OCI-LY3 (cell line): Measurements from ENCODE around the gene CDH23.

Experiments used
- H2AFZ ChIP-seq: fragments of 200-600, 300-600 bp; shearing (Covaris generic); 2 replicates; pipeline ENCODE4 v1.6.0; 2014; ENCODE audit warnings: antibody characterized with exemption, low read depth, low read length
- H3K27ac ChIP-seq: fragments of 200-600, 300-600 bp; sonication (generic); 2 replicates; pipeline ENCODE4 v1.5.1; 2014; ENCODE audit warnings: mild to moderate bottlenecking, low read length, moderate library complexity, mixed read lengths
- H3K27me3 ChIP-seq: fragments of 200-600, 300-600 bp; sonication (generic); 2 replicates; pipeline ENCODE4 v1.6.1; 2014; ENCODE audit warnings: low read depth, low read length, mixed read lengths
- H3K36me3 ChIP-seq: fragments of 200-600, 300-600 bp; sonication (generic); replicated peaks from 2 replicates; pipeline ENCODE3; 2014; ENCODE audit warnings: low read depth, low read length, mixed read lengths
- H3K4me1 ChIP-seq: fragments of 300-600, 200-600 bp; sonication (generic); 2 replicates; pipeline ENCODE4 v1.6.1; 2014; ENCODE audit warnings: low read length, mixed read lengths
- H3K4me2 ChIP-seq: fragments of 200-600, 300-600 bp; sonication (generic); 2 replicates; pipeline ENCODE4 v1.6.1; 2014; ENCODE audit warnings: low read length, mixed read lengths
- H3K4me3 ChIP-seq: fragments of 300-600, 200-600 bp; sonication (generic); 2 replicates; pipeline ENCODE4 v1.5.1; 2014; ENCODE audit warnings: antibody characterized with exemption, mild to moderate bottlenecking, low read length, moderate library complexity
- H3K79me2 ChIP-seq: fragments of 300-600, 200-600 bp; shearing (Covaris generic); 2 replicates; pipeline ENCODE4 v1.6.1; 2014; ENCODE audit warnings: mild to moderate bottlenecking, low read length, mixed read lengths
- H3K9ac ChIP-seq: fragments of 300-600, 200-600 bp; shearing (Covaris generic); 2 replicates; pipeline ENCODE4 v1.6.0; 2014; ENCODE audit warnings: mild to moderate bottlenecking, low read length, moderate library complexity
- H3K9me3 ChIP-seq: fragments of 200-600, 300-600 bp; shearing (Covaris generic); 2 replicates; pipeline ENCODE4 v1.6.1; 2014; ENCODE audit warnings: low read length, mixed read lengths; ENCODE audit not compliant: insufficient read depth
- H4K20me1 ChIP-seq: fragments of 200-600, 300-600 bp; sonication (generic); 2 replicates; pipeline ENCODE4 v1.6.1; 2016; ENCODE audit warnings: low read length, mixed read lengths; ENCODE audit not compliant: insufficient read depth
- CTCF ChIP-seq: fragments of 200-600, 300-600 bp; sonication (generic); IDR thresholded peaks from 2 replicates; pipeline ENCODE4 v1.5.1; 2014; ENCODE audit warnings: antibody characterized with exemption, low read length, low read depth
- EZH2phosphoT487 ChIP-seq: fragments of 200-600 bp; shearing (Covaris generic); IDR thresholded peaks from 2 replicates; pipeline ENCODE4 v1.6.1; 2018; ENCODE audit warnings: antibody characterized with exemption, mixed run types, low read depth

CDH23 gene

GRCh38 chr10:71679425-71679824 lies 282.7 kb downstream of the CDH23 start:
- no peak overlapping the region for H3K4me2 ChIP-seq
- no peak overlapping the region for H3K9ac ChIP-seq
- no peaks in the 10 kb centered on the region for H3K9me3 ChIP-seq
- H2AFZ ChIP-seq: no peak overlapping the region
- no peaks in the 10 kb centered on the region for H4K20me1 ChIP-seq
- H3K27ac ChIP-seq: no peak overlapping the region
- TF ChIP-seq EZH2phosphoT487 (no peak), CTCF (no peak)
- H3K4me1 ChIP-seq: peaks cover 4% of the 10 kb centered on the region
- no peaks in the 10 kb centered on the region for H3K79me2 ChIP-seq
- no peaks in the 10 kb centered on the region for H3K36me3 ChIP-seq
- H3K27me3 ChIP-seq: peaks cover 9% of the 10 kb centered on the region
- H3K4me3 ChIP-seq: no peak overlapping the region

DNA sequence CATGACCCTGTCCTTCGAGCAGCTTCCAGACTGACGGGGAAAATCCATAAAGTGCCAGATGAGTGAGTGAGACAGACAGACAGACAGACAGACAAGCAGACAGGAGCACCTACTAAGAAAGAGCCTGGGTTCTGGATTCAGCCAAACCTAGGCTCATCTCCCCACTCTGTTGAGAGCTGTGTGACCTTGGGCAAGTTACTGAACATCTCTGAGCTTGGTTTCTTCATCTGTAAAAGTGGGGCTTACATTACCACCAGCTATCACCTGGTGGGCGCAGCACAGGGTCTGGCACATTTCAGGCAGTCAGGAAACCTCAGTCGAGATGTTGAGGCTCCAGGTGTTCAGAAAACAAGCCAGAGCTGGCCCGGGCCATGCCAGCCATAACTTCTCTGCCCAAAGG lies 285.3 kb downstream of the CDH23 start:
- H3K79me2 ChIP-seq: no peaks in the 10 kb centered on the region

GRCh38 chr10:71683301-71683700 lies 286.6 kb downstream of the CDH23 start:
- H2AFZ ChIP-seq: no peak overlapping the region
- no peaks in the 10 kb centered on the region for H4K20me1 ChIP-seq
- H3K9me3 ChIP-seq: no peaks in the 10 kb centered on the region
- H3K4me2 ChIP-seq: no peak overlapping the region
- no peak overlapping the region for H3K4me3 ChIP-seq
- H3K27me3 ChIP-seq: peaks cover 5% of the 10 kb centered on the region; the same call in 1 of the 2 replicates
- no peak overlapping the region for H3K9ac ChIP-seq
- no peaks in the 10 kb centered on the region for H3K36me3 ChIP-seq
- no peak overlapping the region for H3K27ac ChIP-seq
- H3K4me1 ChIP-seq: peaks cover 7% of the 10 kb centered on the region
- H3K79me2 ChIP-seq: no peaks in the 10 kb centered on the region
- TF ChIP-seq EZH2phosphoT487: no peak
- no peak for TF ChIP-seq CTCF

More for the DNA sequence above, 285.3 kb downstream of the CDH23 start:
- no peak overlapping the region for H3K4me2 ChIP-seq
- TF ChIP-seq CTCF (no peak), EZH2phosphoT487 (no peak)
- no peak overlapping the region for H3K27ac ChIP-seq
- peaks cover 7% of the 10 kb centered on the region for H3K4me1 ChIP-seq
- H4K20me1 ChIP-seq: no peaks in the 10 kb centered on the region
- peaks cover 6% of the 10 kb centered on the region for H3K27me3 ChIP-seq
- H2AFZ ChIP-seq: no peak overlapping the region
- H3K36me3 ChIP-seq: no peaks in the 10 kb centered on the region
- H3K4me3 ChIP-seq: no peak overlapping the region
- no peaks in the 10 kb centered on the region for H3K9me3 ChIP-seq
- H3K9ac ChIP-seq: no peak overlapping the region

DNA sequence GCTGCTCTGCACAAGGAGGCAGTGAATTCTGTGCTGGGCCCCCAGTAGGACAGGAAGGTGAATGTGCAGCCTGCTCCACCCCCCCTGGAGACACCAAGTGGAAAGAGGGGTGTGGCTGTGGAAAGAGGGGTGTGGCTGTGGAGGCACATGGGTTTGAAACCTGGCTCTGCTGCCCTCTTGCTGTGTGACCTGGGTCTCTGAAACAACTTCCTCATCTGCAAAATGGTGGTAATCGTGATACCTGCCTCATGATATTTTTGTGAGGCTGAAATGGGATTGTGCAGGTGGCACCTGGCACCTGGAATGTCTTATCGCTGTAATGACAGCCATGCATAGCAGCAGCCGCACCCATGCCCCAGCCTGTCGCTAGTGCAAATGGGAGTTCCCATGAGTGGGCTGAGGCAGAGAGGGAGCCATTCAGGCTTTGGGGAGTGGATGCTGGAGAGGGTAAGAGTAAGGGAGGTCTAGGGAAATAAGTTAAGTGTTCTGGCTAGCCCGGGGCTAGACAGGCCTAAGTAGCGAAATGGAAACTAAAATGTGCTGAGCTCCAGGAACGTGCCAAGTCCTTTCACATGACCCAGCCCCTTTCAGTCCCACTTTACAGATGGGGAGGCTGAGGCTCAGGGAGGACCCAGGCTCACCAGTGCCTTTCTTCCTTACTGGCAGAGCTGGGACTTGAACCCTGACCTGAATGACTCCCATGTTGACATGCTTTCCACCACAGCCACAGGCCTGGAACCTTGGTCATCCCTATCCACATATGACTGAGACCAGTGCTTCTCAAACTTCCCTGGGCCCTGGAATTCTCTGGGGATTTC lies 287.8 kb downstream of the CDH23 start:
- H3K4me3 ChIP-seq: no peak overlapping the region
- no peak overlapping the region for H2AFZ ChIP-seq
- no peaks in the 10 kb centered on the region for H3K9me3 ChIP-seq
- no peaks in the 10 kb centered on the region for H4K20me1 ChIP-seq
- no peak overlapping the region for H3K27ac ChIP-seq
- peak overlapping the region; percentile 20; the same call in 1 of the 2 replicates for H3K4me2 ChIP-seq
- H3K79me2 ChIP-seq: no peaks in the 10 kb centered on the region
- no peaks in the 10 kb centered on the region for H3K36me3 ChIP-seq
- no peak overlapping the region for H3K9ac ChIP-seq
- H3K4me1 ChIP-seq: peaks cover 7% of the 10 kb centered on the region
- H3K27me3 ChIP-seq: peaks cover 5% of the 10 kb centered on the region; the same call in 1 of the 2 replicates
- TF ChIP-seq CTCF (peak; percentile 22), EZH2phosphoT487 (no peak)
